Upper lobe of right lung (tissue), 1 donor: ENCODE measurements around the gene YBX2. TPM values are rescaled to one million over a fixed set of nuclear protein-coding genes. Genes with fewer than 3 reads are reported as not detected.
A peak's percentile ranks its signal among the peaks of the same experiment; 100 is the strongest.

Experiments
- ATAC-seq: fragments of 200-7000 bp; cut with Tn5 transposase; one replicate; pipeline ENCODE4 v1.9.1; 2020; ENCODE audit warnings: mild to moderate bottlenecking, moderate library complexity
- DNase-seq: peaks from one replicate; pipeline ENCODE4 v3.0.0-alpha.2; 2020
- H3K27ac ChIP-seq: fragments of 200-600 bp; one replicate; pipeline ENCODE4 v1.8.0; 2022
- H3K27me3 ChIP-seq: fragments of 200-600 bp; one replicate; pipeline ENCODE4 v1.8.0; 2022; ENCODE audit warnings: mild to moderate bottlenecking
- H3K36me3 ChIP-seq: fragments of 200-600 bp; one replicate; pipeline ENCODE4 v1.8.0; 2022
- H3K4me1 ChIP-seq: fragments of 200-600 bp; one replicate; pipeline ENCODE4 v1.8.0; 2022
- H3K4me3 ChIP-seq: fragments of 200-600 bp; one replicate; pipeline ENCODE4 v1.8.0; 2022; ENCODE audit warnings: mild to moderate bottlenecking
- H3K9me3 ChIP-seq: fragments of 200-600 bp; one replicate; pipeline ENCODE4 v1.8.0; 2022
- intact Hi-C: fragments of 100-400 bp; cut with DNase I; formaldehyde crosslinking; loops from one replicate; pipeline ENCODE4 v1.11.0; 2022
- total RNA-seq: library from RNA; stranded (reverse); fragmentation: NEBNext Ultra II Directional; extraction: Animal tissue kit (Norgen Biotek cat#: 25700); gene quantifications from one replicate; pipeline ENCODE4 v1.2.1, GENCODE V29; 2021
- TF ChIP-seq, protein P1 (sequence below): fragments of 200-600 bp; IDR thresholded peaks from one replicate; pipeline ENCODE4 v1.8.0; 2022; ENCODE audit warnings: antibody characterized with exemption
- donor health status: DM: no; HTN: yes; CAD: no; lungs with severe emphysema.

The YBX2 gene
- total RNA-seq, 1 donor from 2014 or later: not detected

GRCh38 chr17:7283471-7284216 is 10.8 kb downstream of the YBX2 start:
- H3K4me3 ChIP-seq: no peak overlapping the region
- TF ChIP-seq, protein P1, sequence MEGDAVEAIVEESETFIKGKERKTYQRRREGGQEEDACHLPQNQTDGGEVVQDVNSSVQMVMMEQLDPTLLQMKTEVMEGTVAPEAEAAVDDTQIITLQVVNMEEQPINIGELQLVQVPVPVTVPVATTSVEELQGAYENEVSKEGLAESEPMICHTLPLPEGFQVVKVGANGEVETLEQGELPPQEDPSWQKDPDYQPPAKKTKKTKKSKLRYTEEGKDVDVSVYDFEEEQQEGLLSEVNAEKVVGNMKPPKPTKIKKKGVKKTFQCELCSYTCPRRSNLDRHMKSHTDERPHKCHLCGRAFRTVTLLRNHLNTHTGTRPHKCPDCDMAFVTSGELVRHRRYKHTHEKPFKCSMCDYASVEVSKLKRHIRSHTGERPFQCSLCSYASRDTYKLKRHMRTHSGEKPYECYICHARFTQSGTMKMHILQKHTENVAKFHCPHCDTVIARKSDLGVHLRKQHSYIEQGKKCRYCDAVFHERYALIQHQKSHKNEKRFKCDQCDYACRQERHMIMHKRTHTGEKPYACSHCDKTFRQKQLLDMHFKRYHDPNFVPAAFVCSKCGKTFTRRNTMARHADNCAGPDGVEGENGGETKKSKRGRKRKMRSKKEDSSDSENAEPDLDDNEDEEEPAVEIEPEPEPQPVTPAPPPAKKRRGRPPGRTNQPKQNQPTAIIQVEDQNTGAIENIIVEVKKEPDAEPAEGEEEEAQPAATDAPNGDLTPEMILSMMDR: no peak
- no peaks in the 10 kb centered on the region for H3K9me3 ChIP-seq
- intact Hi-C loops: no loop called here
- no peak for ATAC-seq
- peaks cover 9% of the 10 kb centered on the region for H3K27me3 ChIP-seq
- H3K4me1 ChIP-seq: peaks cover 20% of the 10 kb centered on the region
- DNase-seq: no peak
- no peak overlapping the region for H3K27ac ChIP-seq
- no peaks in the 10 kb centered on the region for H3K36me3 ChIP-seq

- intact Hi-C loops: no loop called here
- Histone ChIP-seq H3K4me1 (peaks cover 20% of the 10 kb centered on the region), H3K4me3 (no peak overlapping the region), H3K9me3 (no peaks in the 10 kb centered on the region), H3K27ac (no peak overlapping the region), H3K27me3 (peaks cover 6% of the 10 kb centered on the region), H3K36me3 (no peaks in the 10 kb centered on the region)
- DNase-seq (no peak), ATAC-seq (no peak)
- TF ChIP-seq, protein P1: no peak
Observed at GRCh38 chr17:7282752-7283321, 11.6 kb downstream of the YBX2 start.

- peak; percentile 72 for DNase-seq
- TF ChIP-seq, protein P1: no peak
- no peak overlapping the region for H3K27ac ChIP-seq
- no peaks in the 10 kb centered on the region for H3K27me3 ChIP-seq
- no peak for ATAC-seq
- intact Hi-C loops: no loop called here
- peak overlapping the region; percentile 53 for H3K4me3 ChIP-seq
- H3K9me3 ChIP-seq: no peaks in the 10 kb centered on the region
- peaks cover 20% of the 10 kb centered on the region for H3K4me1 ChIP-seq
- no peaks in the 10 kb centered on the region for H3K36me3 ChIP-seq
Observed at GRCh38 chr17:7281953-7282751, 12.3 kb downstream of the YBX2 start.

DNA sequence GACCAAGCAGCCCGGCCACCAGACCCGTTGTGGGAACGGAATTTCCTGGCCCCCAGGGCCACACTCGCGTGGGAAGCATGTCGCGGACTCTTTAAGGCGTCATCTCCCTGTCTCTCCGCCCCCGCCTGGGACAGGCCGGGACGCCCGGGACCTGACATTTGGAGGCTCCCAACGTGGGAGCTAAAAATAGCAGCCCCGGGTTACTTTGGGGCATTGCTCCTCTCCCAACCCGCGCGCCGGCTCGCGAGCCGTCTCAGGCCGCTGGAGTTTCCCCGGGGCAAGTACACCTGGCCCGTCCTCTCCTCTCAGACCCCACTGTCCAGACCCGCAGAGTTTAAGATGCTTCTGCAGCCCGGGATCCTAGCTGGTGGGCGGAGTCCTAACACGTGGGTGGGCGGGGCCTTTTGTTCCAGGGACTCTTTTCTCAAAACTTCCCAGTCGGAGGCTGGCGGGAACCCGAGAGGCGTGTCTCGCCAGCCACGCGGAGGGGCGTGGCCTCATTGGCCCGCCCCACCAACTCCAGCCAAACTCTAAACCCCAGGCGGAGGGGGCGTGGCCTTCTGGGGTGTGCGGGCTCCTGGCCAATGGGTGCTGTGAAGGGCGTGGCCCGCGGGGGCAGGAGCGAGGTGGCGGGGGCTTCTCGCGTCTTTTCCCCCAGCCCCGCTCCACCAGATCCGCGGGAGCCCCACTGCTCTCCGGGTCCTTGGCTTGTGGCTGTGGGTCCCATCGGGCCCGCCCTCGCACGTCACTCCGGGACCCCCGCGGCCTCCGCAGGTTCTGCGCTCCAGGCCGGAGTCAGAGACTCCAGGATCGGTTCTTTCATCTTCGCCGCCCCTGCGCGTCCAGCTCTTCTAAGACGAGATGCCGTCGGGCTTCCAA is 13.1 kb downstream of the YBX2 start, which contains the start of gene SLC2A4:
Gene SLC2A4, plus strand, starts transcription at position 645 of the 879 bp plus-strand sequence. Its CDS starts 217 bp downstream, at position 862.
- no peaks in the 10 kb centered on the region for H3K9me3 ChIP-seq
- H3K4me1 ChIP-seq: peaks cover 20% of the 10 kb centered on the region
- intact Hi-C loops: no loop called here
- H3K27ac ChIP-seq: peak within 1 kb of the TSS; percentile 61
- TF ChIP-seq, protein P1: no peak
- DNase-seq (peak; percentile 97), ATAC-seq (peak; percentile 94)
- H3K4me3 ChIP-seq: peak within 1 kb of the TSS; percentile 53
- H3K36me3 ChIP-seq: no peaks in the 10 kb centered on the region
- H3K27me3 ChIP-seq: no peaks in the 10 kb centered on the region

DNA sequence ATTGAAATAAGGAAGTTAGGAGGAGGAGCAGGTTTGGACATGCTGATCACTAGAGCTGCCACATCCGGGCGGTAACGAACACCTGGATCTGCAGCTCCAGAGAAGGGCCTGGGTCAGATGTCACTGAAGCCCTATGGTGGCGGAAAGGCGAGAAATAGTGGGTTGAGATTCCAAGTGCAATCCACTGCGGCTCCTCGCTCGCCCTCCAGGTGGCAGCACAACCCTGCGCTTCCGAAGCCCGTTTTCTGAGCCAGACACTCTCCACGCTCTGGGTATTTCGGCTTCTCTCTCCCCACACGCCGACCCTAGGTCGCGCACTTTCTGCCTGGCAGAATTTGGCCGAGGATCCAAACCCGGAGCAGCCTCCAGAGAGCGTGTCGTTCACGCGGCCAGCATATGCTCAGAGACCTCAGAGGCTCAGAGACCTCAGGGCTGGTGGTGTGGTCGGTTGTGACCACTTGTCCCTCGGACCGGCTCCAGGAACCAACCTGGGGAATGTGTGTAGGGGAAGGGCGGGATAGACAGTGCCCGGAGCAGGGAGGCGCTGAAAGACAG is 13.8 kb downstream of the YBX2 start:
- Histone ChIP-seq H3K27ac (peak overlapping the region; percentile 61), H3K27me3 (no peaks in the 10 kb centered on the region), H3K36me3 (no peaks in the 10 kb centered on the region), H3K4me1 (peaks cover 20% of the 10 kb centered on the region), H3K9me3 (no peaks in the 10 kb centered on the region), H3K4me3 (peak overlapping the region; percentile 53)
- DNase-seq (peak; percentile 91), ATAC-seq (peak; percentile 90)
- intact Hi-C loops: no loop called here
- TF ChIP-seq, protein P1: peak; percentile 95
